HG02759 (cell line): Measurements from ENCODE around the gene MFAP5.
"Not testable (repeated sequence)": the region's sequence is repeated elsewhere in the genome, so short reads cannot be mapped to it uniquely, and the experiment has no call there.

Source experiments
- ATAC-seq: cut with Tn5 transposase; IDR thresholded peaks from one replicate; pipeline ENCODE4 v1.9.1; 2021; ENCODE audit warnings: mild to moderate bottlenecking, moderate library complexity; ENCODE audit not compliant: unreplicated experiment

MFAP5 gene

DNA sequence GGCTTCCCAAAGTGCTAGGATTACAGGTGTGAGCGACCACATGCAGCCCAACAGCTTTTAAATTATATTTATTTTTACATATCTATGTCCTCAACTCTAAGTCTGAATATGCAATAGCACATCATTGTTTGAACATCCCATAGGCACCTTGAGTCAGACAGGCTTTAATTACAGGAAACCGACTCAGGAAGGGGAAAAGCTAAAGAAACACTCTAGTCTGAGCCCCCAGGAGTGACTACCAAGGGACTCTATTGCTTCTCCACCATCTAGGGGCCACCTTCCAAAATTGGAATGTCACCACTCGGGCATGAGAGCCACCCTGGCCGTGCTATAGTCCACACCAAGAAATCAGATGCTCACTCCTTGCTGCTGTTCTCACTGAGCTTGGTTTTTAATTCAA, 14.0 kb upstream of the MFAP5 start:
- ATAC-seq, result no peak

DNA sequence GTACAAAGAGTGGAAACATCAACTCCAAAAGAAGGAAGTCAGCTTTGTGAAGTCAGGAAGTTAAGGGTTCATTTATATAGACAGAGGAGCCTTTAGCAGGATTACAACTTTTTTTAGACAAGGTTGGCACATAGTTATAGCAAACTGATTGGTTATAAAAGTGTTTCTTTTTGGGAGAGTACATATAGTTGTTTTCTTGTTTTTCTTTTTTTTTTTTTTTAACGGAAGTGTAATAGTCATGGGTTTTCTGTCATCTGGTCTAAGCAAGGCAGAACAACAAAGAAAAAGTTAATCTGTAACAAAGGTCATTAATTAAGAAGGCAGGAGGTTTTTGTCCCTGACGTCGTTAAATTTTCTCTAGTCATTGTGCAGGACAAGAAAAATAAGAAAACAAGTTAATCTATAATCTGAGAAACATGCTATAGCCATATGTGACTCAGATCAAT, 13.0 kb upstream of the MFAP5 start:
- ATAC-seq, result peak; percentile 55

DNA sequence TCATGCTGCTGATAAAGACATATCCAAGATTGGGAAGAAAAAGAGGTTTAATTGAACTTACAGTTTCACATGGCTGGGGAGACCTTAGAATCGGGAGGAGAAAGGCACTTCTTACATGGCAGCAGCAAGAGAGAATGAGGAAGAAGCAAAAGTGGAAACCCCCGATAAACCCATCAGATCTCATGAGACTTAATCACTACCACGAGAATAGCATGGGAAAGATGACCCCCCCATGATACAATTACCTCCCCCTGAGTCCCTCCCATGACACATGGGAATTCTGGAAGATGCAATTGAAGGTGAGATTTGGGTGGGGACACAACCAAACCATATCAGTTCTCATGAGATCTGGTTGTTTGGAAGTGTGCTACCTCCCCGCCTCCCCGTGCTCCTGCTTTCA, 9.8 kb upstream of the MFAP5 start:
- no peak for ATAC-seq

DNA sequence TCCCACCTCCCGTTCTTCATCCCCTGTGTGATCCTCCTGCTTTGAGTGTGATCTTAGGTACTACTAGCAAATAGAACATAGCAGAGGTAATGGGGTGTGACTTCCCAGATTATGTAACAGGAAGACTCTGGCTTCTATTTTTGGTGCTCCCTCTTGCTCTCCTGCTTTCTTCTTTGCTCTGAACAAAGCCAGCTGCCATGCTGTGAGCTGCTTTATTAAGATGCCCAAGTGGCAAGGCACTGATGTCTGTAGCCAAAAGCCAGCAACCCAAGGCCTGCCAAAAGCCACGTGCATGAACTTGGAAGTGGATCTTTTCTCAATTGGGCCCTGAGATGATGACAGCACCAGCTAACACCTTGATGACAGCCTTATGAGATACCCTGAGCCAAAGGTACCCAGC, 5.8 kb upstream of the MFAP5 start:
- ATAC-seq, result no peak

DNA sequence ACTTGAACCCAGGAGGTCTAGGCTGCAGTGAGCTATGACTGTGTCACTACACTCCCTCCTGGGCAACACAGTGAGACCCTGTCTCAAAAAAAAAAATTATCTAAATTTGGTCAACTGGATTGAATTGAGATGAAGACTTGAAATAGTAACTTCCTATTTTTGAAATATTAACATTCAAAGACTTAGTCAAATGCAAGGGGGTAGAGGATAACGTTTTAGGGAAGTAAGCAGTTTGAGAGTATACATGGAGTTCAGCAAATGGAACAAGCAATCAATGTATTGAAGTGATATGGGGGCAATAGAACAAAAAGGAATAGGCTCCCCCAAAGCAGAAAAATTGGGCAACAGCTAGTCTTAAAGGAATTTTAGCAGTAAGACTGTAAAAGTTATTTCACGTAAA, 4.6 kb upstream of the MFAP5 start:
- no peak for ATAC-seq

DNA sequence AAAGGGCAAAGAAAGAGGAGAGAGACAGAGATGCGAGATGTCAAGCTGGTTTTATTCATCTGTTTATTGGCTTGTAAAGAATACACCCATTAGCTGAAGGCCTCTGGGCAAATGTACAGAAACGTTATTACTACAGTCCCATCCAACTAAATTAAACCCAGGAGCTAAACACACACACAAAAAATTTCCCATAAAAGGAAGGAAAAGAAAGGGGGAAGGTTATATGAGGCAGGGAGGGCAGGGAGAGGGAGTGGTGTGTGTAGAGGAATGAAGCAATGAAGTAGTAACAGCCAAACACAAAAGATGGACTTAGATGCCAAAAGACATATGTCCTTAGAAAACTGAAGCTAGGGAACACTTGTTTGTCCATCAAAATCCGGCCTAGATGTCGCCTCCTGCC, 3.1 kb upstream of the MFAP5 start:
- ATAC-seq, result no peak

DNA sequence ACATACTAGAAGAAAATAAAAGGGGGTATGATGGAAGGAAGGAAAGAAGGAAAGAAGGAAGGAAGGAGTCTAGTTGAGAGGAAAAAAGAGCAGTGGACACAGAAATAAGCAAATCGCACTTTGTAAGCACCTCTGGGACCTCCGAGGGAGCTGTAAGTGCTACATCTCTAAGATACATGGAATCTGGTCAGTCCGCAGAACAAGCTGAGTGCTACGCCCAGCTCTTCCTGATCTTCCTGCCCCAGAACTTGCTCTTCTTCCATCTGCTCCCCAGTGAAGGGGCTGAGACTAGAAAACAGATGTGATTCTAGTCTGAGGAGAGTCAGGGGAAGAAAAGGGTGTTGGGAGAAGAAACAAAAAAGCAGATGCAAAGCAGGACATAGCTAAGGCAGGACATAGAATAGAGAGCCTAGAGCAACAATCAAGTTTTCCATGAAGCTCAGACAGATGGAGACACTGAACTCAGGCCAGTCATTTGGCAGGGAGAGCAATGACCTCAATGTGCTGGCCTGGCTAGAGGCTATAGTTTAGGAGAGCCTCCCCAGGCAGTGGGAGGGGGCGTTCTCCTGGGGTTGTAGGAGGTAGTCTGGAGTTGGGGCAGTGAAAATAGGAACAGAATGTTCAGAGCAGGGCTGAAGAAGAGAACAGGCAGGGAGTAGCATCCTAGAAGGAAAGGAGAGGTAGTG, 1.7 kb upstream of the MFAP5 start:
- ATAC-seq, result no peak

DNA sequence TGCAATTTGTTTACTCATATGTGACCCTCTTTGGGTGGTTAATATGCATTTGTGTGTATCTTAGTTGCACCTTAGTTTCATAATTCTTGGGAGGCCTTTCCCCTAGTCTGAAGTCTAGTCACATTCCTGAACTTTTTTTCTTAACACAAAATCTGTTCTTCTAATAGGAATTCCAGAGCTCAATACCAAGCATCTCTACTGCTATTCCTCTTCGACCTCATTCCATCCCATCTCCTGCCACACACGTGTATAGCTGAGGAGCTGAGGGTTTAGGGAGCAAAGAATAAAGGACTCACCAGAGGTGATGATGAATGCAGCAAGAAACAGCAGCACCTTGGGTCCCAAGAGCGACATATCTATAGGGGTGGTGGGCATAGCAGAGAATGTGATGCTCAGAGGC, 875 bp downstream of the MFAP5 start:
- ATAC-seq, result no peak

DNA sequence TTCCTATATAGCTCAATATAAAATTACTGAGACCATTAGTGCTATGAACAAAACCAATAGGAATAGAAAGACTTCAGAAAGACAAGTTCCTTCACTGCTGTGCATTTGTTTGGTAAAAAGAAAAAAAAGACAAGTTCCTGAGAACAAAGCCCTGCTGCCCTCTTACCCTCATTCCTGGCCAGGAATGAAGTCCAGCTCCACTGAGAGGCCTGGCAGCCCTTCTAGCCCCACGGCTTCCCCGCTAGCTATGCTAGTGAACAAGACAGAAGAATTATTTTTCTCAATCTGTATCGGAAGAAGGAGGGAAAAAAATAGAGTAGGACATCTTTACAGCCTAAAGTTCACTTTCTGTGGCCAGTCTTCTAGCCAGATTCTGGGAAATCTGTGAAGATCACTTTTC, 1.6 kb downstream of the MFAP5 start:
- no peak for ATAC-seq

DNA sequence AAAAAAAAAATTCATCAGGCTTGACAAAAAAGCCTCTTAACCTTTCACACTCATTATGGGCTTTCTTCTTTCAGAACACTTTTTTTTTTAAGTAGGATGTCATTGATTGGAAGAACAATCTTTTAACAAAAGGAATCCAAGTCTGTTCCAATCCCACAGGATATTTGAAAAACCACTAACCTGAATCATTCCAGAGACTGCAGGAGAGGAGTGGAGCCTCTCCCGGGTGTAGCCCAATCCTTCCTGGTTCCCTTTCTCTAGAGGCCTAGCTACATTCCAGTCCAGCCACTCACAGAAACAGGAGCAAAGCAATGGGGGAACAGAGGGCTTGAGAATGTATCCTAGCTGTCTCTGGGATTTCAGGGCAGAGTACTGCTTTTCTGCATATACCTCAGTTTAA, 4.3 kb downstream of the MFAP5 start:
- ATAC-seq, result no peak

DNA sequence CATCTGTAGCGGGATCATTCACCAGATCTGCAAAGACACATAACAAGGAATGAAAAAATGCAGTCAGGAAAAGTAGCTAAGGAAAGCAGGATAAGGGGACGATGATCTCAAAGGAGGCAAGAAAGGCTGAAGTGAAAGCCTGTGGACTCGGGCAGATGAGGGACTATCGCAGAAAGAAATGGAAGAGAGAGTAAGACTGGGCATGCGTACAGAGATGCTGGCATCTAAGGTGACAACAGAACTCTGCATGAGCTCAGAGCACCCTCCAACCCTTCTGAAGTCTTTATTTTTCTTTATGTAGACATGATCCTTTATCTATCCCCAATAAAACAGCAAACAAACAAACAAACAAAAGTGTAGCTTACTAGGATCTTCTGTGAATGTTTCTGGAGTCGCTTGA, 7.2 kb downstream of the MFAP5 start:
- no peak for ATAC-seq

DNA sequence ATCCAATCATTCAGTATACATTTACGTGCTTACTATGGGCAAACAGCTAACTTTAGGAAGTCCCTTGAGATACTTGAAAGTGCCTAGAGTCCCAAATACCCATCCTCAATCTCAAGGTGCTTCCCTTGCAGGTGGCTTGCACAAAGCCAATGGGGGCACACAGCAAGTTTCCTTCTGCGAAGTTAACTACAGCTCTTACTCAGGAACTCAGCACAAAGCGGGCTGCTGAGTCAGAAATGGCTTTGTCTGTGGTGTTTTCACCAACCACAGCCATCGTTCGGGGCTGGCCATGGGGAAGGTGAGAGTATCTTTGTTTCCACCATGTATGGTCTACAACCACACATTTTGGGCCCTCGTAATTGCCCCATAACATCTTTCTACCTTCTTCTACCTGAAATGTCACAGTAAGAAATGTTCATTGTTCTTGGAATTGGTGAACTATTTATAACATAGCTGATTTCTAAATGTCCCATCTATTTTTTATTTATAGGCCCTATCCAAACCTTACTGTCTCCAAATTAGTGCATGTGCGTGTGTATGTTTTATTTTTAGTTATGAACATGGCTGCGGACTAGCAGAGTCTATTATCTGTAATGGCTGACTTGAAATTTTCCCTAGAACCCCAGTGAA, 13.9 kb downstream of the MFAP5 start:
- peak; percentile 77 for ATAC-seq

DNA sequence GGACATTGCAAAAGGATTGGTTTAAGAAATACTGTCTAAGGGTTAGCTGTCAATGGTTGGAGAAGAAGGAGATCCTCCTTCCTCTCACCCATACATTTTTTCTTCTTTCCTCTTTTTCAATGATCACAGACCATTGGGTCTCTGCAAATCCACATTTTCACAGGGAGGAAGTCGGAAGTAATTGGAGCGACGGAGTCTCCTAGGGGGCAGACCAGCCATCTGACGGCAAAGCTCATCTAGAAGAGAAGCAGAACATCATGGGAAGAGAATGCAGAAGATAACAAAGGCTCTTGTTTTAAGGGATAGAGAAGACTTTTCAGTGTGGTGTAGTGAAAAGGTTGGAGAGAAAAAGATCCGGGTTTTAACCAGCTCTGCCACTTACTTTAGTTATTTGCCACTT, 14.7 kb downstream of the MFAP5 start:
- no peak for ATAC-seq

DNA sequence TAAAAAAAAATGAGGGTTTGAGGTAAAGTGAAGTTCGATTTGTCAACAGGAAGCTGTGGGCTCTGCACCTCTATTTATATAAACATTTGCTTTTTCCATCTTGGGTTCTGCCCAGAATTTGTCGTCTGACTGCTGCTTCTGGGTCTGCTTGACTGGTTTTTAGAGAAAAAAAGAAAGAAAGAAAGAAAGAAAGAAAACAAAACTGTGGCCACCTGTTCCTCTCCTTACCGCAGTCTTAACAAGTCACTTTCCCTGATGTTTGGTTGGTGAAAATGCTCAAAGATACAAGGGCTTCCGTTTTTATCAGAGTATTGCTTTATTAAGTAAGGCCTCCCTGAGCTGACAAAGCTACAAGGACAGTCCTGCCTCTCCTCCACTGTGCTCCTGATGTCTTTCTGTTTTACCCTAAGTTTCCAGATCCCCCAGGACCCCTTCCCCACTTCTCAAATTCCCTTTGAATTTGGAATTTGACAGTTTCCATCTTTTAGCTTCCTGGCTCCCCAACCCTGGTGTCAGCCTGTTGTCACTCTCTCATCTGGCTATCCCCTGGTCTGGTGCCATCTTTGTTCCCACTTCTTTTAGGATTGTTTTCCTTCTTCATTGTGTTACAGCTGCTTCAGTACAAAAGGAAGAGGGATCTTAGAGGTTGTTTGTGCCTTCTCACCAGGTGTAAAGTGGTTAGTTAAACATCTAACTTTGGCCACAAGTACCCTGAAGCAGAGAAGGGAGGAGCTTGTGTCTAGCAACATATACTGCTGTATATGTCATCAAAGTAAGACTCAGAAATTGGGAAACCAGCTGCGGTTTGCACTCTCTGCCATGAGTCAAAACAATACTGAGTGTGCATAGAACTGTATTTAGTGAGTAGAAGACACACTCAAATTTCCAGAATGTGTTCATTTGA, 18.0 kb downstream of the MFAP5 start:
- peak; percentile 69 for ATAC-seq

DNA sequence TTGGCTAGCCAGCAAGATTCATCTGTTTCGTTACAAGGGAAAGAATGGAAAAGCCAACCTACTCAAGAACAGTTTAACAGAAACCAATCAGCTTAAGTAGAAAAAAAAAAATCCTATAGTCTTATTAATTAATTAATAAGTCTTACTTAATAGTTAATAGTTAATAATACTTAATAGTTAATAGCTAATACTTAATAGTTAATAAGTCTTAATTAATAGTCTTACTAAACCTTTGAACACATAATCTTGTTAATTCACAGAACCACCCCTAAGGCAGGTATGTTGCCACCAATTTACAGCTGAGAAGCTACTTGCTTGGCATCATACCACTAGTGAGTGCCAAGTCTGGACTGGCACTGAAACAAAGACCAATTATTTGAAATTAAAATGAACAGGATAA, 19.9 kb downstream of the MFAP5 start:
- ATAC-seq, result no peak

DNA sequence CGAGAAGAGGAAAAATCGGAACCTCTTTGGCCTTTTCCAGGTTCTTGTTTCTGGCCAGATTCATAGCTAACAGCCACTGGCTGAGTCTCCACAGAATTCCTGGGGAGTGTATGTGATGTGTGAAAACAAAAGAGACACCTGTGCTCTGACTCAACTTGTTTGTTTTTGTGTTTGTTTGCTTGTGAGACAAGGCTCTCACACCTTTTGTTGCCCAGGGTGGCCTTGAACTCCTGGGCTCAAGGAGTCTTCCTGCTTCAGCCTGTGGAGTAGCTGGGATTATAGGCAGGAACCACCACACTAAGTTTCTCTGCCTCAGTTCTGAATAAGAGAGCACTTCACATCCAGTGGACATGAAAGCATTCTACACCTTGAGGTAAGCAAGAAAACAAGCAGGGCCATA, 22.7 kb downstream of the MFAP5 start:
- ATAC-seq, result no peak

DNA sequence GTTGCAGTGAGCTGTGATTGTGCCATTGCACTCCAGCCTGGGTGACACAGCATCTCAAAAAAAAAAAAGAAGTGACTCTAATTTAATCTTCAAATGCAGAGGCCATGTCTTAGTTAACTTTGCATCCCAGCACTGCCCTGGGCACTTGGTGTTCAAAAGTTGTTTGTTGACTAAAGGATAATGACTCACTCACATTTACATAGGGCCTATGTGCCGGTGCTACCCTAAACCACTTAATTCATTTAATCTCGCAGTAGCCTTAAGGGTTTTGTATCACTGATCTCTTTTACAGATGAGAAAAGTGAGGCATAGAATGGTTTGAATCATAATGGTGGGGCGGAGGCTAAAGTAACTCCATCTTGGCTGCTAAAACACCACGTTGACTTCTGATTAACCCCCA, 23.7 kb downstream of the MFAP5 start:
- no peak for ATAC-seq

DNA sequence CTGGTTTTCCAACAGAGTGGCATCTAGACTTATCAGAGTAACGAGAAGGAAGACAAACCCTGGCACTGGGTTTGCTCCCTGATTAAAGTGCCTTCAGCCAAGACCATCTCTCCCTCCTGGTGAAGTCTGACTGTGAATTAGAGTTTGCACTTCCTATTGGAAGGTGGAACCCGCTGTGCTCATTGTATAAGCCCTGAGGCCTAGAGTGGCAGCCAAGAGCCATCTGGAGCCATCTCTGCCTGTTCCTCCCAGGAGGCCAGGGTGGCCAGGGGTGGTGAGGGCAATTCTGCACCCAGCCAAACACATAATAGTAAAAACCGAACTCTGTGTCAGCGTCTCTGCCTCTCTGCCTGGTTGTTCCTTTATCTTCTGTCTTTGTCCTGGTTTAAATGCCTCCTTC, 25.0 kb downstream of the MFAP5 start:
- no peak for ATAC-seq

DNA sequence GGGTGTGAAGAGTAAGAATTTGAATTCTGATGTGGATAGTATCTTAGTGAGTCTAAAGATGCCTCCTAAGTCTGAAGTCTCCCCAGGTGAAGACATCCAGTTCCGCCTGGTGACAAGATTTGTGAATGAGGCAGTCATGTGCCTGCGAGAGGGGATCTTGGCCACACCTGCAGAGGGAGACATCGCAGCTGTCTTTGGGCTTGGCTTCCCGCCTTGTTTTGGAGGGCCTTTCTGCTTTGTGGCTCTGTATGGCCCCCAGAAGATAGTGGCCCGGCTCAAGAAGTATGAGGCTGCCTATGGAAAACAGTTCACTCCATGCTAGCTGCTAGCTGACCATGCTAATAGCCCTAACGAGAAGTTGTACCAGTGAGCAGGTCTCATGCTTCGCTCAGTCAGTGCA, 25.4 kb downstream of the MFAP5 start:
- no peak for ATAC-seq

DNA sequence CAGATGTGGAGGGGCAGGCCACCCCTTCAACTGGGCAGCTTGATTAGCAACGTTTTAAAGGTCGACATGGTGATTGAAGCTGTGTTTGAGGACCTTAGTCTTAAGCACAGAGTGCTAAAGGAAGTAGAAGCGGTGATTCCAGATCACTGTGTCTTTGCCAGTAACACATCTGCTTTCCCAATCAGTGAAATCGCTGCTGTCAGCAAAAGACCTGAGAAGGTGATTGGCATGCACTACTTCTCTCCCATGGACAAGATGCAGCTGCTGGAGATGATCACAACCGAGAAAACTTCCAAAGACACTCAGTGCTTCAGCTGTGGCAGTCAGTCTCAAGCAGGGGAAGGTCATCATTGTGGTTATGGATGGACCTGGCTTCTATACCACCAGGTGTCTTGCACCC, 26.0 kb downstream of the MFAP5 start:
- ATAC-seq, result no peak

DNA sequence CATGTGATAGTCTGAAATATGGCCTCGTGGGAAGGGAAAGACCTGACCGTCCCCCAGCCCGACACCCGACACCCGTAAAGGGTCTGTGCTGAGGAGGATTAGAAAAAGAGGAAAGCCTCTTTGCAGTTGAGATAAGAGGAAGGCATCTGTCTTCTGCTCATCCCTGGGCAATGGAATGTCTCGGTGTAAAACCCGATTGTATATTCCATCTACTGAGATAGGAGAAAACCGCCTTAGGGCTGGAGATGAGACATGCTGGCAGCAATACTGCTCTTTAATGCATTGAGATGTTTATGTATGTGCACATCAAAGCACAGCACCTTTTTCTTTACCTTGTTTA, 26.6 kb downstream of the MFAP5 start:
- ATAC-seq, result not testable (repeated sequence)
